Choroid plexus epithelial cell (primary cell): Measurements from ENCODE around the gene FAM210A.
A peak's percentile ranks its signal among the peaks of the same experiment; 100 is the strongest.
"Not testable (repeated sequence)": the region's sequence is repeated elsewhere in the genome, so short reads cannot be mapped to it uniquely, and the experiment has no call there.

Experiments used
- DNase-seq: peaks from one replicate; pipeline ENCODE4 v3.0.0-alpha.2; 2010; ENCODE audit warnings: low read depth
- H3K4me3 ChIP-seq: 2 replicates; pipeline ENCODE4 v1.5.1; 2011; ENCODE audit warnings: low read depth, mild to moderate bottlenecking, control low read depth, low read length, moderate library complexity
- CTCF ChIP-seq: conservative IDR thresholded peaks from 2 replicates; pipeline ENCODE4 v1.5.1; 2011; ENCODE audit warnings: low read depth, mild to moderate bottlenecking, control low read depth, inconsistent platforms, low read length, moderate library complexity

The FAM210A gene

DNA sequence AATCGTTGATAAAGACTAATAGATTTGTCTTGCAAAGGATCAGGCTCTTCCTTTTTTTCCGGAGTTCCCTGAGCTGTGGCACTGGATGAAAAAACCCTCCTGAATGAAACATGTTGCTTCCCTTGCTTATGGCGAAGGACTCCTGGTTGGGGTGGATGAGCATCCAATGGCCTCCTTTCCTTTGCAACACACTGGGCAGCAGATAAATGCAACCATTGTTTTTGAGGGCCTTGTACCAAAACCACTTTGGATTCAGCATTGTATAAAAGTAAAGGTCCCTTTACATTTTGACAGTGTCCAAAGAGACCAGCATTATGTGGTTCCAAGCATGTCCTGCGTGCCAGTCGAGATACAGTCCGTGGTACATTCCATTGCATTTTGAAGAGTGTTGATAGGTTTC, 44.7 kb downstream of the FAM210A start:
- DNase-seq = no peak
- no peak for TF ChIP-seq CTCF
- no peak overlapping the region for H3K4me3 ChIP-seq

GRCh38 chr18:13680612-13681011, 45.7 kb downstream of the FAM210A start:
- peak; percentile 52 for TF ChIP-seq CTCF
- H3K4me3 ChIP-seq = no peak overlapping the region
- peak; percentile 24 for DNase-seq

DNA sequence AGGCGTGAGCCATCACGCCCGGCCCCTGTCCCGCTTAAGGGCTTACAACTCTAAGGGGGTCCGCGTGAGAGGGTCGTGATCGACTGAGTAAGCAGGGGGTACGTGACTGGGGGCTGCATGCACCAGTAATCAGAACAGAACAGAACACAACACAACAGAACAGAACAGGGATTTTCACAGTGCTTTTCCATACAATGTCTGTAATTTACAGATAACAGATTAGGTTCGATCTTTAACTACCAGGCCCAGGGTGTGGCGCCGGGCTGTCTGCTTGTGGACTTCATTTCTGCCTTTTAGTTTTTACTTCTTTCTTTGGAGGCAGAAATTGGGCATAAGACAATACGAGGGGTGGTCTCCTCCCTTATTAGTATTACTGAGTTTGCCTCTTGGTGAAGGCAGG, 49.0 kb downstream of the FAM210A start:
- not testable (repeated sequence) for H3K4me3 ChIP-seq, DNase-seq

- no peak for DNase-seq
- TF ChIP-seq CTCF = no peak
- H3K4me3 ChIP-seq = no peak overlapping the region
Measured at GRCh38 chr18:13676471-13676870, 49.9 kb downstream of the FAM210A start.

DNA sequence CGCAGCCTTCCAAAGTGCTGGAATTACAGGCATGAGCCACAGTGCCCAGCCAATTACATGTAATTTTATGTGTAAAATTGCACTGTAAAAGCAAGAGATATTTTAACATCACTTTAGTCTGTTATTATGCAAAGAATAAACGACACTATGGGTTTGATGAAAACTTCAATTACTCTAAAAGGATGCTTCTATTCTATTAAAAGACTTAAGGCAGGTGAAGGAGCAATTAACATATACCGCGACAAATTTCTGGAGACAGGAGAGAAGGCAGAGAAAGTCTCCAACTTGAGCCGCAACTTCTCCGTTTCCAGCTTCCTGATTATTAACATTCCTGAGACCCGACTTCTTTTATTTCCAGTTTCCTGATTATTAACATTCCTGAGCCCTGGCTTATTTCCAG, 53.7 kb downstream of the FAM210A start:
- no peak for TF ChIP-seq CTCF
- DNase-seq = no peak
- H3K4me3 ChIP-seq = no peak overlapping the region

GRCh38 chr18:13661779-13662256, 64.5 kb downstream of the FAM210A start:
- TF ChIP-seq CTCF = no peak
- DNase-seq = no peak
- no peak overlapping the region for H3K4me3 ChIP-seq

- no peak for DNase-seq
- no peak overlapping the region for H3K4me3 ChIP-seq
- TF ChIP-seq CTCF = no peak
Measured at GRCh38 chr18:13661051-13661778, 65.1 kb downstream of the FAM210A start.

- TF ChIP-seq CTCF = no peak
- peak; percentile 49 for DNase-seq
Measured at GRCh38 chr18:13660510-13660909, 65.8 kb downstream of the FAM210A start.

More at GRCh38 chr18:13660510-13660909, 65.8 kb downstream of the FAM210A start:
- H3K4me3 ChIP-seq = no peak overlapping the region
